Measurements from ENCODE around the gene SHROOM3. TPM values are rescaled to one million over a fixed set of nuclear protein-coding genes. Genes with fewer than 3 reads are reported as not detected.

The SHROOM3 gene
- total and polyA plus RNA-seq, 2 of the 13 experiments (the other 11 are each of a cell fraction or from before 2014, with no cell fraction given): 0.01 TPM; not detected in 1

- TF ChIP-seq GABPA (IDR thresholded peaks at IDR 0.05; ENCODE audit: low read depth, low read length) (no peak), GABPA (CRISPR knock-in tag; IDR thresholded peaks at IDR 0.05; ENCODE audit: low read depth) (no peak), ZNF101 (CRISPR knock-in tag; IDR thresholded peaks at IDR 0.05; ENCODE audit: borderline replicate concordance, low read depth) (no peak), ZNF263 (CRISPR knock-in tag; IDR thresholded peaks at IDR 0.05) (no peak)
Measured at GRCh38 chr4:76639288-76639687, 204.3 kb downstream of the SHROOM3 start (continued).

DNA sequence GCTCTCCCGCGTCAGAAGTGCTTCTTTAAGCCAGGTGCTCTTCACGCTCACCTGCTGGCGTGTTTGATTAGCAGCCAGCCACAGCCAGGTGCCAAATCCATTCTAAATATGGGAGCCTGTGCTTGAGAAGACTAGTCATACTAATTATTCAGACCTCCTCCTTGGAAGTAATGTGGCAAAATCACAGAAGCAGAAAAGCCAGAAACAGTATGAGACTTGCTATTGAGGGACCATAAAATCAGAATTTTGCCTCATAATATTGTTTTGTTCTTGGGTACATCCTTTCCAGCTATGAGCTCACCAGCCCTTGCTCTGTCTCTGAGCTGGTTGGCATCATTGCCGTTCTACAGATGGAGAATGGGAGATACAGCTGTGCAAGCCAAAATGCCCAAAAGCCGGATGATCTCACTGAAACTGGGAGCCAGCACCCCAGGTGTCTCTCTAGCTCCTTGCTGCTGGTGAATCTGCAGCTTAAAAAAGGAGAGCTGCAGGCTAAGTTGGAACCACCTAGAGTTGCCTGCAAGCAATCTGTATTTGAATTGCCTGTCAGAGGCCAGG, 205.4 kb downstream of the SHROOM3 start:
- intact Hi-C loops (cut with micrococcal nuclease; ENCODE audit: unreplicated experiment): no loop called here
- no peaks in the 10 kb centered on the region for H3K36me3 ChIP-seq (replicated peaks in 1 of 2; ENCODE audit: control insufficient read depth in 1 of 2, insufficient read depth in 2 of 2, low read length in 2 of 2)
- no peak overlapping the region for H3K27ac ChIP-seq (ENCODE audit: extremely low read length, insufficient read depth, low read length)
- in situ Hi-C loops (cut with HindIII; ENCODE audit: extremely low pct_ligation_motif_present, low pct_unique_long_range_greater_than_20kb): no loop called here
- H4K20me1 ChIP-seq (ENCODE audit: insufficient read depth, low read length): no peaks in the 10 kb centered on the region
- H3K79me2 ChIP-seq (ENCODE audit: insufficient read depth, low read length): no peaks in the 10 kb centered on the region
- no peak for DNase-seq (ENCODE audit: low spot score)
- H3K4me1 ChIP-seq (ENCODE audit: insufficient read depth, low read length): no peaks in the 10 kb centered on the region
- no peak for FAIRE-seq
- no peak overlapping the region for H3K4me2 ChIP-seq (ENCODE audit: low read depth, low read length)
- ATAC-seq: no peak
- H3K4me3 ChIP-seq (replicated peaks in 1 of 3; ENCODE audit: insufficient read depth in 1 of 3, low read depth in 2 of 3, low read length in 3 of 3): no peak overlapping the region
- H3K9ac ChIP-seq (ENCODE audit: insufficient read depth, low read depth, low read length): no peak overlapping the region
- H2AFZ ChIP-seq (ENCODE audit: low read length): no peak overlapping the region
- TF ChIP-seq CBX2 (IDR thresholded peaks at IDR 0.05; ENCODE audit: low read depth, low read length) (no peak), CBX2 (CRISPR knock-in tag; IDR thresholded peaks at IDR 0.05; ENCODE audit: low read depth) (no peak), GATAD2A (CRISPR knock-in tag; IDR thresholded peaks at IDR 0.05) (no peak), ZFP91 (CRISPR knock-in tag; IDR thresholded peaks at IDR 0.05; ENCODE audit: borderline replicate concordance) (no peak), REPIN1 (CRISPR knock-in tag; IDR thresholded peaks at IDR 0.05; ENCODE audit: borderline replicate concordance, low read depth) (no peak)
- TF ChIP-seq, protein P1, sequence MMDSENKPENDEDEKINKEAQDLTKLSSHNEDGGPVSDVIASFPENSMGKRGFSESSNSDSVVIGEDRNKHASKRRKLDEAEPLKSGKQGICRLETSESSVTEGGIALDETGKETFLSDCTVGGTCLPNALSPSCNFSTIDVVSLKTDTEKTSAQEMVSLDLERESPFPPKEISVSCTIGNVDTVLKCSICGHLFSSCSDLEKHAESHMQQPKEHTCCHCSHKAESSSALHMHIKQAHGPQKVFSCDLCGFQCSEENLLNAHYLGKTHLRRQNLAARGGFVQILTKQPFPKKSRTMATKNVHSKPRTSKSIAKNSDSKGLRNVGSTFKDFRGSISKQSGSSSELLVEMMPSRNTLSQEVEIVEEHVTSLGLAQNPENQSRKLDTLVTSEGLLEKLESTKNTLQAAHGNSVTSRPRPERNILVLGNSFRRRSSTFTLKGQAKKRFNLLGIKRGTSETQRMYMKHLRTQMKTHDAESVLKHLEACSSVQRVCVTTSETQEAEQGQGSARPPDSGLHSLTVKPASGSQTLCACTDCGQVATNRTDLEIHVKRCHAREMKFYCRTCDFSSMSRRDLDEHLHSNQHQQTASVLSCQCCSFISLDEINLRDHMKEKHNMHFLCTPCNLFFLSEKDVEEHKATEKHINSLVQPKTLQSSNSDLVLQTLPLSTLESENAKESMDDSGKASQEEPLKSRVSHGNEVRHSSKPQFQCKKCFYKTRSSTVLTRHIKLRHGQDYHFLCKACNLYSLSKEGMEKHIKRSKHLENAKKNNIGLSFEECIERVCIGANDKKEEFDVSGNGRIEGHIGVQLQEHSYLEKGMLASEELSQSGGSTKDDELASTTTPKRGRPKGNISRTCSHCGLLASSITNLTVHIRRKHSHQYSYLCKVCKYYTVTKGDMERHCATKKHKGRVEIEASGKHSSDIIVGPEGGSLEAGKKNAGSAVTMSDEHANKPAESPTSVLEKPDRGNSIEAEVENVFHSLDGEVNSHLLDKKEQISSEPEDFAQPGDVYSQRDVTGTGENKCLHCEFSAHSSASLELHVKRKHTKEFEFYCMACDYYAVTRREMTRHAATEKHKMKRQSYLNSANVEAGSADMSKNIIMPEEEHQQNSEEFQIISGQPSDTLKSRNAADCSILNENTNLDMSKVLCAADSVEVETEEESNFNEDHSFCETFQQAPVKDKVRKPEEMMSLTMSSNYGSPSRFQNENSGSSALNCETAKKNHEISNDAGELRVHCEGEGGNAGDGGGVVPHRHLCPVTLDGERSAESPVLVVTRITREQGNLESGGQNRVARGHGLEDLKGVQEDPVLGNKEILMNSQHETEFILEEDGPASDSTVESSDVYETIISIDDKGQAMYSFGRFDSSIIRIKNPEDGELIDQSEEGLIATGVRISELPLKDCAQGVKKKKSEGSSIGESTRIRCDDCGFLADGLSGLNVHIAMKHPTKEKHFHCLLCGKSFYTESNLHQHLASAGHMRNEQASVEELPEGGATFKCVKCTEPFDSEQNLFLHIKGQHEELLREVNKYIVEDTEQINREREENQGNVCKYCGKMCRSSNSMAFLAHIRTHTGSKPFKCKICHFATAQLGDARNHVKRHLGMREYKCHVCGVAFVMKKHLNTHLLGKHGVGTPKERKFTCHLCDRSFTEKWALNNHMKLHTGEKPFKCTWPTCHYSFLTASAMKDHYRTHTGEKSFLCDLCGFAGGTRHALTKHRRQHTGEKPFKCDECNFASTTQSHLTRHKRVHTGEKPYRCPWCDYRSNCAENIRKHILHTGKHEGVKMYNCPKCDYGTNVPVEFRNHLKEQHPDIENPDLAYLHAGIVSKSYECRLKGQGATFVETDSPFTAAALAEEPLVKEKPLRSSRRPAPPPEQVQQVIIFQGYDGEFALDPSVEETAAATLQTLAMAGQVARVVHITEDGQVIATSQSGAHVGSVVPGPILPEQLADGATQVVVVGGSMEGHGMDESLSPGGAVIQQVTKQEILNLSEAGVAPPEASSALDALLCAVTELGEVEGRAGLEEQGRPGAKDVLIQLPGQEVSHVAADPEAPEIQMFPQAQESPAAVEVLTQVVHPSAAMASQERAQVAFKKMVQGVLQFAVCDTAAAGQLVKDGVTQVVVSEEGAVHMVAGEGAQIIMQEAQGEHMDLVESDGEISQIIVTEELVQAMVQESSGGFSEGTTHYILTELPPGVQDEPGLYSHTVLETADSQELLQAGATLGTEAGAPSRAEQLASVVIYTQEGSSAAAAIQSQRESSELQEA (CRISPR knock-in tag; IDR thresholded peaks at IDR 0.05; ENCODE audit: not compliant biosample characterization): no peak
- ChIA-PET POLR2A (no interaction called here), CTCF (ENCODE audit: low intra/inter-chr PET ratio, low total read pairs) (no interaction called here)
- no peaks in the 10 kb centered on the region for H3K9me3 ChIP-seq (ENCODE audit: low read length)
- H3K27me3 ChIP-seq (ENCODE audit: control insufficient read depth in 1 of 2, insufficient read depth in 2 of 2, low read length in 2 of 2): peaks cover 0 to 4% of the 10 kb centered on the region in 2 experiments; a peak in 1 of 5 replicates
- WGBS (ENCODE audit: low lambda C conversion rate): 25% methylated on average over 6 of the region's 6 CpGs
- BruUV-seq (replicated peaks): no TSS peak

All from HepG2 (cell line).